ENCODE measurements around the gene TRIM63. TPM values are rescaled to one million over a fixed set of nuclear protein-coding genes. Genes with fewer than 3 reads are reported as not detected.

The TRIM63 gene
- total RNA-seq (2014; rRNA removed; shearing (Covaris generic)) (not detected in 2 replicates), total RNA-seq (2022) (not detected in 2 replicates), Bru-seq, nascent RNA (not detected), BruChase-seq, experiment 1, labeled RNA remaining after a 6-hour chase (not detected), BruChase-seq, experiment 2, labeled RNA remaining after a 2-hour chase (percentile 7 among the genes with signal in this experiment)
- long read RNA-seq = 0 reads

DNA sequence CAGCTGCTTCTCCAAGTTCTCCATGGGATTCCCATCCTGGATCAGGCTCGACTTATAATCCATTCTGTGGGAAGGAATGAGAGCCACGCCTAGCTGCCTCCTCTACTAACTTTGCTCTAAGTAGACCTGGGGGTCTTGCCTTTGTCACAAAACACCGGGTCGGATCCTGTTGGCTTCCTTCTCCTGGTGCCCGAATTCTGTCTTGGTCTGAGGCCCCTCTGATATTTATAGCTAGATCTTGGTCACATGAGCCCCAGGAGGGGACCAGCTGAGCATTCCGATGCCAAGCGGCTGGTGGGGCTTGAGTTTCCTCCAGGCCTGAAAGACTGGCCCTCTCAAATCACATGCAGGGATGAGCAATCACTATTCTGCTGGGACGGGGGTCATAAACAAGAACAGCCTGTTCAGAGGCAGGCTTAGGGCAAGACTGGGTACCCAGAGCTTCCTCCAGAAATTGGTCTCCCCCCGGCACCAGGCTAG lies at the start of gene TRIM63:
Gene TRIM63, minus strand, starts transcription at position 199 of the 480 bp plus-strand sequence. Its CDS starts 136 bp downstream, at position 63.
- ChIA-PET POLR2A (no interaction called here), CTCF (ENCODE audit: unreplicated experiment) (no interaction called here)
- no peak within 1 kb of the TSS for H3K4me3 ChIP-seq (ENCODE audit: low read depth, low read length, poor library complexity, severe bottlenecking)
- no peaks in the 10 kb centered on the region for H4K20me1 ChIP-seq (ENCODE audit: insufficient read depth, low read length)
- H3K4me1 ChIP-seq (ENCODE audit: insufficient read depth, low read length, poor library complexity, severe bottlenecking) = no peaks in the 10 kb centered on the region
- no peaks in the 10 kb centered on the region for H3K9me2 ChIP-seq (ENCODE audit: insufficient read depth, low read length)
- intact Hi-C loops (cut with micrococcal nuclease; ENCODE audit: unreplicated experiment) = no loop called here
- no peaks in the 10 kb centered on the region for H3K36me3 ChIP-seq (ENCODE audit: insufficient read depth, low read length)
- H2AFZ ChIP-seq (ENCODE audit: low read length) = no peak within 1 kb of the TSS
- no peaks in the 10 kb centered on the region for H3K79me2 ChIP-seq (ENCODE audit: insufficient read depth, low read depth, low read length)
- DNase-seq (ENCODE audit: low spot score) = no peak
- H3K27ac ChIP-seq (ENCODE audit: low read depth, low read length, poor library complexity, severe bottlenecking) = no peak within 1 kb of the TSS
- TF ChIP-seq, protein P1, sequence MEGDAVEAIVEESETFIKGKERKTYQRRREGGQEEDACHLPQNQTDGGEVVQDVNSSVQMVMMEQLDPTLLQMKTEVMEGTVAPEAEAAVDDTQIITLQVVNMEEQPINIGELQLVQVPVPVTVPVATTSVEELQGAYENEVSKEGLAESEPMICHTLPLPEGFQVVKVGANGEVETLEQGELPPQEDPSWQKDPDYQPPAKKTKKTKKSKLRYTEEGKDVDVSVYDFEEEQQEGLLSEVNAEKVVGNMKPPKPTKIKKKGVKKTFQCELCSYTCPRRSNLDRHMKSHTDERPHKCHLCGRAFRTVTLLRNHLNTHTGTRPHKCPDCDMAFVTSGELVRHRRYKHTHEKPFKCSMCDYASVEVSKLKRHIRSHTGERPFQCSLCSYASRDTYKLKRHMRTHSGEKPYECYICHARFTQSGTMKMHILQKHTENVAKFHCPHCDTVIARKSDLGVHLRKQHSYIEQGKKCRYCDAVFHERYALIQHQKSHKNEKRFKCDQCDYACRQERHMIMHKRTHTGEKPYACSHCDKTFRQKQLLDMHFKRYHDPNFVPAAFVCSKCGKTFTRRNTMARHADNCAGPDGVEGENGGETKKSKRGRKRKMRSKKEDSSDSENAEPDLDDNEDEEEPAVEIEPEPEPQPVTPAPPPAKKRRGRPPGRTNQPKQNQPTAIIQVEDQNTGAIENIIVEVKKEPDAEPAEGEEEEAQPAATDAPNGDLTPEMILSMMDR (conservative IDR thresholded peaks at IDR 0.05; ENCODE audit: low read length) = no peak
- no peak for TF ChIP-seq EZH2phosphoT487 (IDR thresholded peaks at IDR 0.05; ENCODE audit: borderline replicate concordance, low read depth, low read length)
- H3K9me3 ChIP-seq (ENCODE audit: low read length) = no peaks in the 10 kb centered on the region
- no TSS peak for BruUV-seq (replicated peaks)
- H3K4me2 ChIP-seq (ENCODE audit: low read length) = no peak within 1 kb of the TSS

DNA sequence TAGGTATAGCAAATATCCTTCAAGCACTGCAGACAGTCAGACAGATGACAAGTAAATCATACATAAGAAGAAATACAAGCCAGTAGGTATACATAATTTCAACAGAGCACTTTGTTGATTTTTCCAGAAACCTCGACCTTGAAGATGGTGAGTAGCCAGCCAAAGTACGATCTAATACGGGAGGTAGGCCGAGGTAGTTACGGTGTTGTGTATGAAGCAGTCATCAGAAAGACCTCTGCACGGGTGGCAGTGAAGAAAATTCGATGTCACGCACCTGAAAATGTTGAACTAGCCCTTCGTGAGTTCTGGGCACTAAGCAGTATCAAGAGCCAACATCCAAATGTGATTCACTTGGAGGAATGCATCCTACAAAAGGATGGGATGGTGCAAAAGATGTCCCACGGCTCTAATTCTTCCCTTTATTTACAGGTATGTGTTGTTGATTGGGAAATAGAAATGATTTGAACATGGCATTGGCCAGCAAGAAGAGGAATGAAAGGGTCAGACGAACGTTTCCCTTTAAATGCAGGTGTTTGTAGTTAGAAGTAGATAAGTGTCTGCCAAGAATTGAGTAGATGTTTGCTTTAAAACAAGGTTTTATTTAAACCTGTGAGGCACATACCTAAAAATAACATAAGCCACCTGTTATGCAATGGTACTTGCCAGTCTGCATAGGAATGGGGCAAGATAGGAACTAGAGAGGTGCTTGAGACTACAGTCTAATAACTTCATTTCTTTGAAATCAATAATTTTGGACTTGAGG lies 46.9 kb upstream of the TRIM63 start:
- H3K4me2 ChIP-seq (ENCODE audit: low read length) = peak overlapping the region; percentile 39

More for the DNA sequence above, 46.9 kb upstream of the TRIM63 start:
- Histone ChIP-seq H3K36me3 (ENCODE audit: insufficient read depth, low read length) (peaks cover 36% of the 10 kb centered on the region), H3K4me1 (ENCODE audit: insufficient read depth, low read length, poor library complexity, severe bottlenecking) (peaks cover 36% of the 10 kb centered on the region), H3K4me3 (ENCODE audit: low read depth, low read length, poor library complexity, severe bottlenecking) (no peak overlapping the region), H3K79me2 (ENCODE audit: insufficient read depth, low read depth, low read length) (peaks cover 15% of the 10 kb centered on the region; the same call in 1 of the 2 replicates), H3K27ac (ENCODE audit: low read depth, low read length, poor library complexity, severe bottlenecking) (no peak overlapping the region), H3K9me3 (ENCODE audit: low read length) (no peaks in the 10 kb centered on the region), H3K9me2 (ENCODE audit: insufficient read depth, low read length) (no peaks in the 10 kb centered on the region), H4K20me1 (ENCODE audit: insufficient read depth, low read length) (peaks cover 7% of the 10 kb centered on the region; the same call in 1 of the 2 replicates), H2AFZ (ENCODE audit: low read length) (no peak overlapping the region)
- ChIA-PET CTCF (ENCODE audit: unreplicated experiment) (no interaction called here), POLR2A (interaction anchor here (1.3 to 2.8 kb wide), 4 partner anchors 7 to 12 kb away, joined by 6 to 12 read pairs (median 10); no protein-coding TSS in a partner anchor)
- intact Hi-C loops (cut with micrococcal nuclease; ENCODE audit: unreplicated experiment) = loop anchor here (5.0 kb wide), 1 partner anchor 223 kb away; no protein-coding TSS in a partner anchor
- no peak for DNase-seq (ENCODE audit: low spot score)
- TF ChIP-seq, protein P1 (conservative IDR thresholded peaks at IDR 0.05; ENCODE audit: low read length) = no peak
- TF ChIP-seq EZH2phosphoT487 (IDR thresholded peaks at IDR 0.05; ENCODE audit: borderline replicate concordance, low read depth, low read length) = no peak
- BruUV-seq (replicated peaks) = no TSS peak

Measured in OCI-LY7 (cell line).